OCI-LY1 (cell line): Measurements from ENCODE around the gene CCDC91.

ENCODE experiments used
- H2AFZ ChIP-seq: fragments of 200-600 bp; sonication (generic), shearing (Covaris generic); 2 replicates; pipeline ENCODE4 v1.6.0; 2014; ENCODE audit warnings: antibody characterized with exemption, mild to moderate bottlenecking, low read length
- H3F3A ChIP-seq: fragments of 200-600 bp; sonication (generic), shearing (Covaris generic); 2 replicates; pipeline ENCODE4 v1.6.0; 2014; ENCODE audit warnings: mild to moderate bottlenecking, antibody characterized with exemption, low read length, moderate library complexity; ENCODE audit not compliant: insufficient read depth
- H3K27ac ChIP-seq: fragments of 200-600 bp; sonication (generic); 2 replicates; pipeline ENCODE4 v1.5.1; 2014; ENCODE audit warnings: low read length, mixed run types, mild to moderate bottlenecking, low read depth; ENCODE audit not compliant: poor library complexity, severe bottlenecking
- H3K27me3 ChIP-seq: fragments of 200-600 bp; sonication (generic); 2 replicates; pipeline ENCODE4 v1.6.0; 2014; ENCODE audit warnings: antibody characterized with exemption, mild to moderate bottlenecking, low read length, moderate library complexity; ENCODE audit not compliant: insufficient read depth
- H3K36me3 ChIP-seq: fragments of 200-600 bp; sonication (generic); 2 replicates; pipeline ENCODE4 v1.6.1; 2014; ENCODE audit warnings: mild to moderate bottlenecking, antibody characterized with exemption, low read length, moderate library complexity, mixed read lengths; ENCODE audit not compliant: insufficient read depth
- H3K4me1 ChIP-seq: fragments of 200-600 bp; sonication (generic); 2 replicates; pipeline ENCODE4 v1.5.1; 2014; ENCODE audit warnings: mild to moderate bottlenecking, low read length, moderate library complexity; ENCODE audit not compliant: insufficient read depth, severe bottlenecking
- H3K4me2 ChIP-seq: fragments of 200-600 bp; sonication (generic), shearing (Covaris generic); 2 replicates; pipeline ENCODE4 v1.6.1; 2014; ENCODE audit warnings: low read length
- H3K4me3 ChIP-seq: fragments of 200-600 bp; sonication (generic); 2 replicates; pipeline ENCODE4 v1.5.1; 2014; ENCODE audit warnings: low read length, low read depth, mild to moderate bottlenecking, mixed read lengths; ENCODE audit not compliant: poor library complexity, severe bottlenecking
- H3K79me2 ChIP-seq: fragments of 200-600 bp; shearing (Covaris generic); 2 replicates; pipeline ENCODE4 v1.6.1; 2016; ENCODE audit warnings: mixed run types, low read length, mixed read lengths; ENCODE audit not compliant: insufficient read depth
- H3K9ac ChIP-seq: fragments of 200-600 bp; sonication (generic), shearing (Covaris generic); 2 replicates; pipeline ENCODE4 v1.6.1; 2014; ENCODE audit warnings: mild to moderate bottlenecking, low read length, mixed read lengths
- H3K9me2 ChIP-seq: fragments of 200-600 bp; sonication (generic), shearing (Covaris generic); 2 replicates; pipeline ENCODE4 v1.6.1; 2014; ENCODE audit warnings: low read depth, mild to moderate bottlenecking, low read length, mixed read lengths
- H3K9me3 ChIP-seq: fragments of 200-600 bp; shearing (Covaris generic); 2 replicates; pipeline ENCODE4 v1.6.1; 2014; ENCODE audit warnings: low read length, mixed read lengths
- H4K20me1 ChIP-seq: fragments of 200-600 bp; sonication (generic), shearing (Covaris generic); 2 replicates; pipeline ENCODE4 v1.6.0; 2016; ENCODE audit warnings: mild to moderate bottlenecking, low read length; ENCODE audit not compliant: insufficient read depth
- EZH2 ChIP-seq: fragments of 200-600 bp; sonication (generic), shearing (Covaris generic); IDR thresholded peaks from 2 replicates; pipeline ENCODE4 v1.8.0; 2017; ENCODE audit warnings: borderline replicate concordance, mixed run types, mild to moderate bottlenecking, antibody characterized with exemption, low read length, moderate library complexity, mixed read lengths
- TF ChIP-seq, protein P1 (sequence below): fragments of 200-600 bp; sonication (generic), shearing (Covaris generic); IDR thresholded peaks from 2 replicates; pipeline ENCODE4 v1.5.1; 2017; ENCODE audit warnings: mild to moderate bottlenecking, antibody characterized with exemption, low read length, moderate library complexity, mixed read lengths

CCDC91 gene

DNA sequence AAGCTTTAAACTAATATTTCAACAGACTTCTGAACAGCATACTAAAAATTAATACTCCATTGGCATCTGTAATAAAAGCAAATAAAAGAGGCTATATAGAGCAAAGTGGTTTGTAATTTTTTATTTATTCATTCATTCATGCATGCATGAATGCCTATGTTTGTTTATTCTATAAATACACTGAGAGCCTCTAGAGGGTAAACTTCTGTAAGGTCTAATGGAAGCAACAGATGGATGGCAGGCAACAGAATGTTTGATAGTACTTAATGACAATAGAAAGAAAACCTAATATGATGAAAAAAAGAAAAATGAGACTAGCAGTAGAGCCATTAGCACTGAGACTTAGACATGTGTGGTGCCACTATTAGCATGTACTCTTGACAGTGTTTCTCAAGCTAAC is 253.1 kb downstream of the CCDC91 start:
- Histone ChIP-seq H3K4me2 (no peak overlapping the region), H3K9ac (no peak overlapping the region), H3K36me3 (no peaks in the 10 kb centered on the region), H3F3A (no peaks in the 10 kb centered on the region), H3K9me2 (no peaks in the 10 kb centered on the region), H4K20me1 (no peaks in the 10 kb centered on the region), H2AFZ (no peak overlapping the region), H3K4me3 (no peak overlapping the region), H3K27me3 (no peaks in the 10 kb centered on the region), H3K9me3 (no peaks in the 10 kb centered on the region), H3K27ac (no peak overlapping the region), H3K4me1 (no peaks in the 10 kb centered on the region), H3K79me2 (no peaks in the 10 kb centered on the region)
- TF ChIP-seq, protein P1, sequence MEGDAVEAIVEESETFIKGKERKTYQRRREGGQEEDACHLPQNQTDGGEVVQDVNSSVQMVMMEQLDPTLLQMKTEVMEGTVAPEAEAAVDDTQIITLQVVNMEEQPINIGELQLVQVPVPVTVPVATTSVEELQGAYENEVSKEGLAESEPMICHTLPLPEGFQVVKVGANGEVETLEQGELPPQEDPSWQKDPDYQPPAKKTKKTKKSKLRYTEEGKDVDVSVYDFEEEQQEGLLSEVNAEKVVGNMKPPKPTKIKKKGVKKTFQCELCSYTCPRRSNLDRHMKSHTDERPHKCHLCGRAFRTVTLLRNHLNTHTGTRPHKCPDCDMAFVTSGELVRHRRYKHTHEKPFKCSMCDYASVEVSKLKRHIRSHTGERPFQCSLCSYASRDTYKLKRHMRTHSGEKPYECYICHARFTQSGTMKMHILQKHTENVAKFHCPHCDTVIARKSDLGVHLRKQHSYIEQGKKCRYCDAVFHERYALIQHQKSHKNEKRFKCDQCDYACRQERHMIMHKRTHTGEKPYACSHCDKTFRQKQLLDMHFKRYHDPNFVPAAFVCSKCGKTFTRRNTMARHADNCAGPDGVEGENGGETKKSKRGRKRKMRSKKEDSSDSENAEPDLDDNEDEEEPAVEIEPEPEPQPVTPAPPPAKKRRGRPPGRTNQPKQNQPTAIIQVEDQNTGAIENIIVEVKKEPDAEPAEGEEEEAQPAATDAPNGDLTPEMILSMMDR, result no peak
- no peak for TF ChIP-seq EZH2

DNA sequence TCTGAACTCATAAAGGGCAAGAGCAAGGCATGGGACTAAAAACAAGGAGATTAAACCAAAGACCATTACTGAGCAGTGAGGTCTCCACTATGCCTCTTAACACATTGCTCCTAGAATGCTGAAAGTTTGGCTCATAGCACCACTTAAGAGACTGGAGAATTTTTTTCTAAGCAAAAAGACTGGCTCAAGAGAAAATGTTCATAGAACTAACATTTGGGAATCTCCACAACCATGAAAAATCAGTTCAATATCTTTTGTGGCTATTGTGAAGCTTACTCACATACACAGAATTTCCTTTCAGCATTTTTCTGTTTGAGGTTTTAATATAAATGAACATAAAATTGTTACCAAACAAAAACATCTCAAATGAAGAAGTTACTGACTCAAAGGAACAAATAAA is 255.8 kb downstream of the CCDC91 start:
- H3F3A ChIP-seq, result no peaks in the 10 kb centered on the region
- H3K36me3 ChIP-seq, result no peaks in the 10 kb centered on the region
- H3K27ac ChIP-seq, result no peak overlapping the region
- H3K9ac ChIP-seq, result no peak overlapping the region
- H3K4me2 ChIP-seq, result no peak overlapping the region
- H3K9me2 ChIP-seq, result no peaks in the 10 kb centered on the region
- no peaks in the 10 kb centered on the region for H3K79me2 ChIP-seq
- H3K27me3 ChIP-seq, result no peaks in the 10 kb centered on the region
- no peaks in the 10 kb centered on the region for H3K9me3 ChIP-seq
- TF ChIP-seq, protein P1, result no peak
- TF ChIP-seq EZH2, result no peak
- H3K4me3 ChIP-seq, result no peak overlapping the region
- H2AFZ ChIP-seq, result no peak overlapping the region
- no peaks in the 10 kb centered on the region for H3K4me1 ChIP-seq
- no peaks in the 10 kb centered on the region for H4K20me1 ChIP-seq

DNA sequence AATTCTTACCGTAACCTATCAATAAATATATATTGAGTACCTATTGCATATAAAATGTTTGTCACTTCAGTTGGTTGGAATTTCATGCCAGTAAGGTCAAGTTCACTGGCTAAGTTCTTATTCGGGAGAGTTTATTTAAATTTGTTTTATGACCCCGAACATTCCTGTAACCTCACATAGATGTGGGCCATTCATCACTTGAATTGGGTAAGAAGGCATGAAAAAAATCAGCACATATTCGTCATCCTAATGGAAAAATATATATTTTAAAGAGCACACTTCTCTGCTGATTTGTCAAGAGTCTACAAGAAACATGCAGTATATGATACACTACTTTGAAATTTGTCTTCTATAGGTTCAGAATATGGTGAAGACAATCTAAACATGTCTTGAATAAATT is 263.4 kb downstream of the CCDC91 start:
- H3K4me1 ChIP-seq, result no peaks in the 10 kb centered on the region
- H3K9me3 ChIP-seq, result no peaks in the 10 kb centered on the region
- H3K4me3 ChIP-seq, result no peak overlapping the region
- H3K4me2 ChIP-seq, result no peak overlapping the region
- H4K20me1 ChIP-seq, result no peaks in the 10 kb centered on the region
- no peak overlapping the region for H2AFZ ChIP-seq
- no peaks in the 10 kb centered on the region for H3K79me2 ChIP-seq
- no peaks in the 10 kb centered on the region for H3K9me2 ChIP-seq
- H3K36me3 ChIP-seq, result no peaks in the 10 kb centered on the region
- no peaks in the 10 kb centered on the region for H3K27me3 ChIP-seq
- H3K9ac ChIP-seq, result no peak overlapping the region
- TF ChIP-seq EZH2, result no peak
- TF ChIP-seq, protein P1, result no peak
- no peak overlapping the region for H3K27ac ChIP-seq
- H3F3A ChIP-seq, result no peaks in the 10 kb centered on the region
